ENCODE results near the gene HSD17B14. TPM values are rescaled to one million over a fixed set of nuclear protein-coding genes. Genes with fewer than 3 reads are reported as not detected.

Gene HSD17B14
- total and polyA plus RNA-seq, 9 of the 15 experiments (the other 6 are each of a cell fraction or from before 2014, with no cell fraction given): 0.16 TPM; not detected in 8

DNA sequence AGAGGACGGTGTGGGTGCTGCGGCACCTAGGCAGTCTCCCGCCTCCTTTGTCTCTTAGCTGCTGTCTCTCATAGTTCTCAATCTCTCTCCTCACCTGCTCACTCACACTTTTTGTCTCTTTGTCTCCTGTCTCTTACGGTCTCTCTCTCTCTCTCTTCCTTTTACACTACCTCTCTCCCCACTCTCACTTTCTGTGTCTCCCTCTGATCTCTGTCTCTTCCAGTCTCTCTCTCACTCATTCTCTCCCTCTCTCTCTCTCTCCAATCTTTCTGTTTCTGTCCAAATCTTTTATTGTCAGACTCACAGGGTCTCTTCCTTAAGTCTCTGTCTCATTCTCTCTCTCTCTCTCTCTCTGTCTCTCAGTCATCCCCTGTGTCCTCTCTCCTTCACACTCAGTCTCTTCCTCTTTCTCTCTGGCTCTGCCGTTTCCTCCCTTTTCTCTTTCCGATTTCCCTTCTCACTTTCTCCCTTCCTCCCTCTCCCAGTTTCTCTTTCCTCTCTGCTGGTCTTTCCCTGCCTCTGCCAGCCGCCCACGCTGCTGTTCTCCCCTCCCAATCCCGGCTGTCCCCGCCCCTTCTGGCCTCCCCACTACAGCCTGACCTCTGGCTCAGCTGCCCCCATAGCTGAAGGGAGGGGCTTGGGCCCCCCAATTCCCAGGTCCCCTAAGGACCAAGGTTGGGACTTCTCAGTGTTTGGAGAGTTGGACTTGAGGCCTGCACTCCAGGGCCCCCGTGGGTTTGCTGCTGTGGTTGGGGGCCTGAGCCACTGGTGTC, 32.0 kb upstream of the HSD17B14 start, which contains the start of gene PLEKHA4 (continued):
- TF ChIP-seq SIN3A (IDR thresholded peaks at IDR 0.05; ENCODE audit: borderline replicate concordance in 2 of 2, control insufficient read depth in 1 of 2, low read depth in 2 of 2, low read length in 2 of 2): no peak
- peak; percentile 68 for TF ChIP-seq ARID1B (IDR thresholded peaks at IDR 0.05)
- TF ChIP-seq CHAMP1 (IDR thresholded peaks at IDR 0.05): no peak
- no peak for TF ChIP-seq ZKSCAN3 (CRISPR knock-in tag; IDR thresholded peaks at IDR 0.05)
- TF ChIP-seq XRCC3 (IDR thresholded peaks at IDR 0.05): no peak
- TF ChIP-seq ETS1 (conservative IDR thresholded peaks at IDR 0.05; ENCODE audit: control insufficient read depth, low read depth, low read length): no peak
- no peak for TF ChIP-seq HMGXB4 (CRISPR knock-in tag; IDR thresholded peaks at IDR 0.05)
- TF ChIP-seq TEAD2 (tag; IDR thresholded peaks at IDR 0.05): no peak
- peak; percentile 58; the same call in 1 of the 2 replicates for TF ChIP-seq GATAD2A (IDR thresholded peaks at IDR 0.05)
- no peak for TF ChIP-seq ZNF764 (CRISPR knock-in tag; IDR thresholded peaks at IDR 0.05; ENCODE audit: low read depth)
- TF ChIP-seq SRSF9 (IDR thresholded peaks at IDR 0.05; ENCODE audit: borderline replicate concordance, low read depth, low read length): no peak
- TF ChIP-seq, protein P1, sequence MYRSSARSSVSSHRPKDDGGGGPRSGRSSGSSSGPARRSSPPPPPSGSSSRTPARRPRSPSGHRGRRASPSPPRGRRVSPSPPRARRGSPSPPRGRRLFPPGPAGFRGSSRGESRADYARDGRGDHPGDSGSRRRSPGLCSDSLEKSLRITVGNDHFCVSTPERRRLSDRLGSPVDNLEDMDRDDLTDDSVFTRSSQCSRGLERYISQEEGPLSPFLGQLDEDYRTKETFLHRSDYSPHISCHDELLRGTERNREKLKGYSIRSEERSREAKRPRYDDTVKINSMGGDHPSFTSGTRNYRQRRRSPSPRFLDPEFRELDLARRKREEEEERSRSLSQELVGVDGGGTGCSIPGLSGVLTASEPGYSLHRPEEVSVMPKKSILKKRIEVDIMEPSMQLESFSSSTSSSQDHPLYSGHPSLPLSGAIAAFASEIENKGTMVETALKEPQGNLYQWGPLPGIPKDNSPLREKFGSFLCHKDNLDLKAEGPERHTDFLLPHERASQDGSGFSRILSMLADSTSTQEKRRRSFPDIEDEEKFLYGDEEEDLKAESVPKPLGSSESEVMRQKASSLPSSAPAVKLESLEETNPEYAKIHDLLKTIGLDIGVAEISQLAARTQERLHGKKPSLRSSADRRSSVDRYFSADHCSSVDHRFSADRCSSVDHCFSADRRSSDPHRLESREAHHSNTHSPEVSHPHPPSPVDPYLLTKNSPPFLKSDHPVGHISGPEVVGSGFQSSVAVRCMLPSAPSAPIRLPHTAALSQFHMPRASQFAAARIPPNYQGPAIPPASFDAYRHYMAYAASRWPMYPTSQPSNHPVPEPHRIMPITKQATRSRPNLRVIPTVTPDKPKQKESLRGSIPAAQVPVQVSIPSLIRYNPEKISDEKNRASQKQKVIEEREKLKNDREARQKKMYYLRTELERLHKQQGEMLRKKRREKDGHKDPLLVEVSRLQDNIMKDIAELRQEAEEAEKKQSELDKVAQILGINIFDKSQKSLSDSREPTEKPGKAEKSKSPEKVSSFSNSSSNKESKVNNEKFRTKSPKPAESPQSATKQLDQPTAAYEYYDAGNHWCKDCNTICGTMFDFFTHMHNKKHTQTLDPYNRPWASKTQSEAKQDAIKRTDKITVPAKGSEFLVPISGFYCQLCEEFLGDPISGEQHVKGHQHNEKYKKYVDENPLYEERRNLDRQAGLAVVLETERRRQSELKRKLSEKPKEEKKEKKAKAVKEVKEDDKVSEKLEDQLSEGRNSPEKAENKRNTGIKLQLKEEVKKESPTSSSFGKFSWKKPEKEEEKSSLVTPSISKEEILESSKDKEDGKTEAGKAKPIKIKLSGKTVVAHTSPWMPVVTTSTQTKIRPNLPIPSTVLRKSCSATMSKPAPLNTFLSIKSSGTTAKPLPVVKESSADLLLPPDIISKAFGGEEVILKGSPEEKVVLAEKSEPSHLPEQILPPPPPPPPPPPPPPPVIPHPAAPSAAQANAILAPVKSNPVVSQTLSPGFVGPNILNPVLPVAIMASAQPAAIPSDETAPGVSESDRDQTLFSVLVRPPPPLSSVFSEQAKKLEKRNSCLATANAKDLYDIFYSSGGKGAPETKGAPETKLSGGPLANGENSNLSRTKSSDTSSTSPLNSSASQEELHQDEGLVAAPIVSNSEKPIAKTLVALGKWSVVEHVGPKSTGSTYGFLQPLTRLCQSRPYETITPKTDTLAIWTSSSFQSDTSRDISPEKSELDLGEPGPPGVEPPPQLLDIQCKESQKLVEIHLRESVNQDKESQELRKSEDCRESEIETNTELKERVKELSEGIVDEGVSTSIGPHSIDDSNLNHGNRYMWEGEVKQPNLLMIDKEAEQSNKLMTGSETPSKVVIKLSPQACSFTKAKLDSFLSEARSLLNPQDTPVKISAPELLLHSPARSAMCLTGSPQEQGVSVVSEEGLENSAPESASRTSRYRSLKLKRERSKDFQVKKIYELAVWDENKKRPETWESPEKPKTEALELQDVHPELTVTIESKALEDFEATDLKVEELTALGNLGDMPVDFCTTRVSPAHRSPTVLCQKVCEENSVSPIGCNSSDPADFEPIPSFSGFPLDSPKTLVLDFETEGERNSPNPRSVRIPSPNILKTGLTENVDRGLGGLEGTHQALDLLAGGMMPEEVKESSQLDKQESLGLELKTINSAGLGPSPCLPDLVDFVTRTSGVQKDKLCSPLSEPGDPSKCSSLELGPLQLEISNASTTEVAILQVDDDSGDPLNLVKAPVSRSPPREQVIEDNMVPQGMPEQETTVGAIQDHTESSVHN (IDR thresholded peaks at IDR 0.05; ENCODE audit: borderline replicate concordance in 1 of 2, low read depth in 1 of 2): peak in 1 of 2 experiments; percentile 64; a peak in 1 of 4 replicates
- no peak for TF ChIP-seq FIP1L1 (IDR thresholded peaks at IDR 0.05; ENCODE audit: low read depth, low read length, poor library complexity, severe bottlenecking)

Data from K562 (cell line).